ENCODE data around the gene KCTD3.

Gene KCTD3

GRCh38 chr1:215625949-215626348 is 58.8 kb downstream of the KCTD3 start:
- no peak for DNase-seq
- Histone ChIP-seq H3K27me3 (ENCODE audit: control insufficient read depth in 1 of 2, insufficient read depth in 1 of 2, low read length in 2 of 2) (no peaks in the 10 kb centered on the region), H2BK5ac (ENCODE audit: low read depth, low read length, poor library complexity, severe bottlenecking) (no peak overlapping the region), H3K9ac (ENCODE audit: low read length) (no peak overlapping the region), H2AK5ac (ENCODE audit: low read length, severe bottlenecking) (no peak overlapping the region), H3K23ac (ENCODE audit: low read length in 2 of 2) (no peak overlapping the region), H3K14ac (ENCODE audit: low read length in 2 of 2) (no peak overlapping the region), H3K4me1 (ENCODE audit: control insufficient read depth, insufficient read depth, low read depth, low read length) (peaks cover under 1% of the 10 kb centered on the region), H3K9me3 (ENCODE audit: control insufficient read depth, low read length) (no peaks in the 10 kb centered on the region), H2BK15ac (ENCODE audit: low read depth, poor library complexity, severe bottlenecking) (no peak overlapping the region), H3K4me2 (ENCODE audit: low read length, poor library complexity, severe bottlenecking) (no peak overlapping the region), H3K4ac (ENCODE audit: low read depth in 1 of 2, low read length in 2 of 2) (no peak overlapping the region), H2AFZ (ENCODE audit: low read depth, low read length) (no peak overlapping the region), H4K8ac (ENCODE audit: low read length) (no peak overlapping the region), H3K18ac (ENCODE audit: low read depth in 1 of 2, low read length in 2 of 2) (no peak overlapping the region), H3K36me3 (ENCODE audit: control insufficient read depth in 1 of 2, insufficient read depth in 2 of 2, low read depth in 1 of 2, low read length in 2 of 2) (peaks cover 0 to 44% of the 10 kb centered on the region in 2 experiments), H3K79me1 (replicated peaks; ENCODE audit: low read length, poor library complexity, severe bottlenecking) (no peaks in the 10 kb centered on the region), H3K4me3 (ENCODE audit: insufficient read depth in 1 of 2, low read depth in 1 of 2, low read length in 2 of 2) (no peak overlapping the region), H4K91ac (ENCODE audit: low read length) (no peak overlapping the region), H3K27ac (ENCODE audit: low read length, poor library complexity, severe bottlenecking) (no peak overlapping the region), H2BK12ac (ENCODE audit: low read length in 2 of 2) (no peak overlapping the region), H2BK120ac (ENCODE audit: low read depth, low read length) (no peak overlapping the region)

- 80% methylated on average over 1 of the region's 1 CpG for WGBS
- H3K9me3 ChIP-seq (ENCODE audit: control insufficient read depth, low read length) = no peaks in the 10 kb centered on the region
- no peak overlapping the region for H3K18ac ChIP-seq (ENCODE audit: low read depth in 1 of 2, low read length in 2 of 2)
- no peak overlapping the region for H3K23ac ChIP-seq (ENCODE audit: low read length in 2 of 2)
- no peak overlapping the region for H3K9ac ChIP-seq (ENCODE audit: low read length)
- H3K4ac ChIP-seq (ENCODE audit: low read depth in 1 of 2, low read length in 2 of 2) = no peak overlapping the region
- no peak overlapping the region for H3K4me2 ChIP-seq (ENCODE audit: low read length, poor library complexity, severe bottlenecking)
- no peaks in the 10 kb centered on the region for H3K36me3 ChIP-seq (ENCODE audit: control insufficient read depth in 1 of 2, insufficient read depth in 2 of 2, low read depth in 1 of 2, low read length in 2 of 2)
- peaks cover 6% of the 10 kb centered on the region for H3K4me1 ChIP-seq (ENCODE audit: control insufficient read depth, insufficient read depth, low read depth, low read length)
- H3K79me1 ChIP-seq (replicated peaks; ENCODE audit: low read length, poor library complexity, severe bottlenecking) = no peaks in the 10 kb centered on the region
- H2BK120ac ChIP-seq (ENCODE audit: low read depth, low read length) = no peak overlapping the region
- no peak overlapping the region for H4K8ac ChIP-seq (ENCODE audit: low read length)
- no peaks in the 10 kb centered on the region for H3K27me3 ChIP-seq (ENCODE audit: control insufficient read depth in 1 of 2, insufficient read depth in 1 of 2, low read length in 2 of 2)
- no peak overlapping the region for H2AK5ac ChIP-seq (ENCODE audit: low read length, severe bottlenecking)
- no peak overlapping the region for H3K14ac ChIP-seq (ENCODE audit: low read length in 2 of 2)
- no peak overlapping the region for H2BK5ac ChIP-seq (ENCODE audit: low read depth, low read length, poor library complexity, severe bottlenecking)
- H2BK15ac ChIP-seq (ENCODE audit: low read depth, poor library complexity, severe bottlenecking) = no peak overlapping the region
- H3K4me3 ChIP-seq (ENCODE audit: insufficient read depth in 1 of 2, low read depth in 1 of 2, low read length in 2 of 2) = no peak overlapping the region
- no peak overlapping the region for H4K91ac ChIP-seq (ENCODE audit: low read length)
- no peak overlapping the region for H3K27ac ChIP-seq (ENCODE audit: low read length, poor library complexity, severe bottlenecking)
- no peak overlapping the region for H2BK12ac ChIP-seq (ENCODE audit: low read length in 2 of 2)
- no peak overlapping the region for H2AFZ ChIP-seq (ENCODE audit: low read depth, low read length)
- DNase-seq = no peak
These were observed 63.9 kb downstream of the KCTD3 start for GRCh38 chr1:215631040-215631439.

- no peak overlapping the region for H3K9ac ChIP-seq (ENCODE audit: low read length)
- no peak overlapping the region for H3K23ac ChIP-seq (ENCODE audit: low read length in 2 of 2)
- no peak overlapping the region for H2AK5ac ChIP-seq (ENCODE audit: low read length, severe bottlenecking)
- H2BK5ac ChIP-seq (ENCODE audit: low read depth, low read length, poor library complexity, severe bottlenecking) = no peak overlapping the region
- no peak overlapping the region for H4K91ac ChIP-seq (ENCODE audit: low read length)
- WGBS = 61% methylated on average over 3 of the region's 3 CpGs
- H3K4me2 ChIP-seq (ENCODE audit: low read length, poor library complexity, severe bottlenecking) = no peak overlapping the region
- DNase-seq = peak; percentile 6
- peaks cover 6% of the 10 kb centered on the region for H3K4me1 ChIP-seq (ENCODE audit: control insufficient read depth, insufficient read depth, low read depth, low read length)
- no peak overlapping the region for H2BK120ac ChIP-seq (ENCODE audit: low read depth, low read length)
- no peak overlapping the region for H4K8ac ChIP-seq (ENCODE audit: low read length)
- no peak overlapping the region for H3K4me3 ChIP-seq (ENCODE audit: insufficient read depth in 1 of 2, low read depth in 1 of 2, low read length in 2 of 2)
- no peak overlapping the region for H3K18ac ChIP-seq (ENCODE audit: low read depth in 1 of 2, low read length in 2 of 2)
- H3K14ac ChIP-seq (ENCODE audit: low read length in 2 of 2) = no peak overlapping the region
- H3K36me3 ChIP-seq (ENCODE audit: control insufficient read depth in 1 of 2, insufficient read depth in 2 of 2, low read depth in 1 of 2, low read length in 2 of 2) = no peaks in the 10 kb centered on the region
- no peak overlapping the region for H3K4ac ChIP-seq (ENCODE audit: low read depth in 1 of 2, low read length in 2 of 2)
- no peaks in the 10 kb centered on the region for H3K79me1 ChIP-seq (replicated peaks; ENCODE audit: low read length, poor library complexity, severe bottlenecking)
- no peak overlapping the region for H2BK15ac ChIP-seq (ENCODE audit: low read depth, poor library complexity, severe bottlenecking)
- H3K27me3 ChIP-seq (ENCODE audit: control insufficient read depth in 1 of 2, insufficient read depth in 1 of 2, low read length in 2 of 2) = no peaks in the 10 kb centered on the region
- no peaks in the 10 kb centered on the region for H3K9me3 ChIP-seq (ENCODE audit: control insufficient read depth, low read length)
- no peak overlapping the region for H3K27ac ChIP-seq (ENCODE audit: low read length, poor library complexity, severe bottlenecking)
- H2BK12ac ChIP-seq (ENCODE audit: low read length in 2 of 2) = no peak overlapping the region
- H2AFZ ChIP-seq (ENCODE audit: low read depth, low read length) = no peak overlapping the region
These were observed 64.4 kb downstream of the KCTD3 start for GRCh38 chr1:215631489-215631888.

GRCh38 chr1:215635827-215636226 is 68.7 kb downstream of the KCTD3 start:
- Histone ChIP-seq H3K4me1 (ENCODE audit: control insufficient read depth, insufficient read depth, low read depth, low read length) (peaks cover 6% of the 10 kb centered on the region), H3K36me3 (ENCODE audit: control insufficient read depth in 1 of 2, insufficient read depth in 2 of 2, low read depth in 1 of 2, low read length in 2 of 2) (no peaks in the 10 kb centered on the region), H2BK5ac (ENCODE audit: low read depth, low read length, poor library complexity, severe bottlenecking) (no peak overlapping the region), H3K79me1 (replicated peaks; ENCODE audit: low read length, poor library complexity, severe bottlenecking) (no peaks in the 10 kb centered on the region), H2AK5ac (ENCODE audit: low read length, severe bottlenecking) (no peak overlapping the region), H3K4ac (ENCODE audit: low read depth in 1 of 2, low read length in 2 of 2) (no peak overlapping the region), H3K23ac (ENCODE audit: low read length in 2 of 2) (no peak overlapping the region), H3K4me2 (ENCODE audit: low read length, poor library complexity, severe bottlenecking) (no peak overlapping the region), H4K91ac (ENCODE audit: low read length) (no peak overlapping the region), H3K27ac (ENCODE audit: low read length, poor library complexity, severe bottlenecking) (no peak overlapping the region), H3K14ac (ENCODE audit: low read length in 2 of 2) (no peak overlapping the region), H3K4me3 (ENCODE audit: insufficient read depth in 1 of 2, low read depth in 1 of 2, low read length in 2 of 2) (peak overlapping the region in 1 of 2 experiments; percentile 70), H2BK12ac (ENCODE audit: low read length in 2 of 2) (no peak overlapping the region), H3K18ac (ENCODE audit: low read depth in 1 of 2, low read length in 2 of 2) (no peak overlapping the region), H2BK120ac (ENCODE audit: low read depth, low read length) (no peak overlapping the region), H3K9me3 (ENCODE audit: control insufficient read depth, low read length) (no peaks in the 10 kb centered on the region), H4K8ac (ENCODE audit: low read length) (no peak overlapping the region), H3K27me3 (ENCODE audit: control insufficient read depth in 1 of 2, insufficient read depth in 1 of 2, low read length in 2 of 2) (no peaks in the 10 kb centered on the region), H2BK15ac (ENCODE audit: low read depth, poor library complexity, severe bottlenecking) (no peak overlapping the region), H3K9ac (ENCODE audit: low read length) (peak overlapping the region; percentile 85), H2AFZ (ENCODE audit: low read depth, low read length) (no peak overlapping the region)
- DNase-seq = no peak
- 89% methylated on average over 6 of the region's 6 CpGs for WGBS

Measured in mesenchymal stem cell (in vitro differentiated cells and primary cell).